Neutrophil (primary cell): ENCODE results near the gene ABCC4.
"Not testable (repeated sequence)": the region's sequence is repeated elsewhere in the genome, so short reads cannot be mapped to it uniquely, and the experiment has no call there.

Experiments
- H3K27ac ChIP-seq: fragments of 200-600 bp; sonication (generic); 2 replicates; pipeline ENCODE4 v1.5.1; 2016; ENCODE audit warnings: mild to moderate bottlenecking, moderate library complexity
- H3K27me3 ChIP-seq: fragments of 200-600 bp; sonication (generic); 2 replicates; pipeline ENCODE4 v1.6.0; 2016; ENCODE audit warnings: mild to moderate bottlenecking
- H3K36me3 ChIP-seq: fragments of 200-600 bp; sonication (generic); 2 replicates; pipeline ENCODE4 v1.5.1; 2017
- H3K4me1 ChIP-seq, 2 experiments: fragments of 200-600 bp in 1 of 2; sonication (generic) in 1 of 2; 1 replicate in 1 of 2; 2 replicates in 1 of 2; pipeline versions ENCODE4 v1.5.1 to v1.6.1; 2013 to 2016; ENCODE audit warnings: low read depth in 1 of 2, low read length in 1 of 2, mild to moderate bottlenecking in 1 of 2, moderate library complexity in 1 of 2; ENCODE audit not compliant: control insufficient read depth in 1 of 2, insufficient read depth in 1 of 2
- H3K4me3 ChIP-seq, 2 experiments: fragments of 200-600 bp in 1 of 2; sonication (generic) in 1 of 2; 1 replicate in 1 of 2; 2 replicates in 1 of 2; pipeline ENCODE4 v1.5.1; 2013 to 2016; ENCODE audit warnings: low read depth in 1 of 2, low read length in 1 of 2, mild to moderate bottlenecking in 1 of 2, moderate library complexity in 1 of 2
- H3K9me3 ChIP-seq: fragments of 200-600 bp; sonication (generic); 2 replicates; pipeline ENCODE4 v1.5.1; 2016
- TF ChIP-seq, protein P1 (sequence below): fragments of 200-600 bp; sonication (generic); IDR thresholded peaks from 2 replicates; pipeline ENCODE4 v1.5.1; 2016; ENCODE audit warnings: antibody characterized with exemption

The ABCC4 gene

DNA sequence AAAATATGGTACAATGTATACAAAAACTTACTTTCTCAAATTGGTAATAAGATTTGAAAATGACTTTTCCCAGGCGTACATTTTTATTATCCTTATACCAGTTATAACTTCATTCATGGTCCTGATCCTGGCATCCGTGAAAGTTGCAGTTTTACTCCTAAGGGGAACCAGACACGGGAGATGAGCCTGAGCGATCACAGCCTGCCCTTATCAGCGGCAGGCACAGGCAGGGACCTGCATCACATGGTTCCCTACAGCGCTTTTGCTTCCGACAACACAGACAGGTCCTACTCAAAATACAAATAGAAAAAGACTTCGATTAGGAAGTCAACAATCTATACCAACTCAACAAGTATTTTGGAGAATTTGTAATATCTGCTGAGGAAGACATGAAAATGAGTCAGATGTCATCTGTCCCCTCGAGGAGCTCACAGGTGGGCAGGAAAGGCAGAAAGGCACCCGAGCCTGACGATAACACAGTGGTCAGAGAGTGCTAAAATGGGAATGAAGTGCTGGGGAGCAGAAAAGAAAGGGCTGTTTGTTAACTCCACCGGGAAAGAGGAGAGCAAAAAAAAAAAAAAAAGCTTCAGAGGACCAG lies 93.4 kb downstream of the ABCC4 start:
- H3K27ac ChIP-seq, result no peak overlapping the region
- TF ChIP-seq, protein P1, sequence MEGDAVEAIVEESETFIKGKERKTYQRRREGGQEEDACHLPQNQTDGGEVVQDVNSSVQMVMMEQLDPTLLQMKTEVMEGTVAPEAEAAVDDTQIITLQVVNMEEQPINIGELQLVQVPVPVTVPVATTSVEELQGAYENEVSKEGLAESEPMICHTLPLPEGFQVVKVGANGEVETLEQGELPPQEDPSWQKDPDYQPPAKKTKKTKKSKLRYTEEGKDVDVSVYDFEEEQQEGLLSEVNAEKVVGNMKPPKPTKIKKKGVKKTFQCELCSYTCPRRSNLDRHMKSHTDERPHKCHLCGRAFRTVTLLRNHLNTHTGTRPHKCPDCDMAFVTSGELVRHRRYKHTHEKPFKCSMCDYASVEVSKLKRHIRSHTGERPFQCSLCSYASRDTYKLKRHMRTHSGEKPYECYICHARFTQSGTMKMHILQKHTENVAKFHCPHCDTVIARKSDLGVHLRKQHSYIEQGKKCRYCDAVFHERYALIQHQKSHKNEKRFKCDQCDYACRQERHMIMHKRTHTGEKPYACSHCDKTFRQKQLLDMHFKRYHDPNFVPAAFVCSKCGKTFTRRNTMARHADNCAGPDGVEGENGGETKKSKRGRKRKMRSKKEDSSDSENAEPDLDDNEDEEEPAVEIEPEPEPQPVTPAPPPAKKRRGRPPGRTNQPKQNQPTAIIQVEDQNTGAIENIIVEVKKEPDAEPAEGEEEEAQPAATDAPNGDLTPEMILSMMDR, result no peak
- H3K4me3 ChIP-seq, result no peak overlapping the region
- H3K27me3 ChIP-seq, result no peaks in the 10 kb centered on the region
- H3K4me1 ChIP-seq, result peaks cover 15 to 23% of the 10 kb centered on the region in 2 experiments
- H3K36me3 ChIP-seq, result no peaks in the 10 kb centered on the region
- H3K9me3 ChIP-seq, result no peaks in the 10 kb centered on the region

DNA sequence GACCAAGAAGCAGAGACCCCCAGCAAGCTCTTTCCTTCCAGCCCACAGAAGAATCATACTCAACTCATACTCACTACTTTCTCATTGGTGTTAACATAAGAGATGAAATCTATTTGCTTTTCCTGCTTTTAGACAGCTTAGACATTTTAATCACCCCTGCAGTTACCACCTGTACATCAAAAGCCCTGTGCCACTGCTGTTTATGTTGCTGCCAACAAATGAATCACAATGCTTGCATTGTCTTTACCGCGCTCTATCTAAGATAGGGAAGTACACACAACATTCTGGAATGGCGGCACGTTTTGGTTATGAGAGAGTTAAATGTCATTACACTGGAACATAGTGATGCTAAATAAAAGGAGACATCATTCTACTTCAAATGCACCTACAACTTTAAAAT lies 95.1 kb downstream of the ABCC4 start:
- Histone ChIP-seq H3K36me3 (no peaks in the 10 kb centered on the region), H3K4me1 (peaks cover 15 to 23% of the 10 kb centered on the region in 2 experiments), H3K27me3 (no peaks in the 10 kb centered on the region), H3K4me3 (no peak overlapping the region), H3K9me3 (no peaks in the 10 kb centered on the region), H3K27ac (no peak overlapping the region)
- TF ChIP-seq, protein P1, result no peak

DNA sequence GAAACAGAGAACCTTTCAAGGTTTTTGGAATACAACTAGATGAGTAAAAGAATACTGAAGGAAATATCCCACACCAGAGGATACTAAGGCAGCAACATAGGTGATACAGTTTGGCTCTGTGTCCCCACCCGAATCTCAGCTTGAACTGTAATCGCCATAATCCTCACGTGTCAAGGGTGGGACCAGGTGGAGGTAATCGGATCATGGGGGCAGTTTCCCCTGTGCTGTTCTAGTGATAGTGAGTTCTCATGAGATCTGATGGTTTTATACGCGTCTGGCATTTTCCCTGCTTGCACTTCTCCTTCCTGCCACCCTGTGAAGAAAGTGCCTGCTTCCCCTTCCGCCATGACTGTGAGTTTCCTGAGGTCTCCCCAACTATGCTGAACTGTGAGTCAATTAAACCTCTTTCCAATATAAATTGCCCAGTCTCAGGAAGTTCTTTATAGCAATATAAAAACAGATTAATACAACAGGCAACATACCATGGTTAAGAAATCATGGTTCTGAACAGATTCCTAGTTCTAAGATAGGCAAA lies 97.0 kb downstream of the ABCC4 start:
- Histone ChIP-seq H3K9me3 (no peaks in the 10 kb centered on the region), H3K27me3 (no peaks in the 10 kb centered on the region), H3K36me3 (no peaks in the 10 kb centered on the region), H3K4me1 (peaks cover 15 to 23% of the 10 kb centered on the region in 2 experiments), H3K27ac (peak overlapping the region; percentile 82), H3K4me3 (peak overlapping the region in 1 of 2 experiments; percentile 20)
- TF ChIP-seq, protein P1, result peak; percentile 48

DNA sequence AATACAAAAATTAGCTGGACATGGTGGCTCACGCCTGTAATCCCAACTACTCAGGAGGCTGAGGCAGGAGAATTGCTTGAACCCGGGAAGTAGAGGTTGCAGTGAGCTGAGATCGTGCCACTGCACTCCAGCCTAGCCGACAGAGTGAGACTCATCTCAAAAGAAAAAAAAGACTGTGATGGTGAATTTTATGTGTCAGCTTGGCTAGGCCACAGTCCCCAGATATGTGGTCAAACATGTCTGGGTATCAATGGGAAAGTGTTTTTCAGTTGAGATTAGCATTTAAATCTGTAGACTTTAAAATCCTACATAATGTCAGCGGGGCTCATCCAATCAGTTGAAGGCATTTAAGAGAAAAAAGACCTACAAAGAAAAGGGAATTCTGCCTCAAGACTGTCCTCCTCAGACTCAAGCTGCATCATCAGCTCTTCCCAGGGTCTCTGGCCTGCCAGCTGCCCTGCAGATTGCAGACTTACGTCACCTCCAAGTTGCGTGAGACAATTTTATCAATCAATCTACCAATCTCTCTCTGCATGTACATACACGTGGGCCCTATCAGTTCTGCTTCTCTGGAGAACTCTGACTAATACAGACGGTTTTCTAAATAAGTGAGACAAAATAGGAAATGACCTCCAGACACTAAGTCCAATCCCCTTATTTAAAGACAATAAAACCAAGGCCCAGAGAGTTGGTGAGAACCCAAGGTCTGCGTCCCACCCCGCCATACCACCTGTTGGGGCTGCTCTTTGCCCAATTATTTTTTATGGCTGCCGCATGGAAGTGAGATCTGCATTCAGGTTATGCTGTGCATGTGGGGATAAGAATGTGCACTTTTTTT lies 99.2 kb downstream of the ABCC4 start:
- peaks cover 15 to 23% of the 10 kb centered on the region in 2 experiments for H3K4me1 ChIP-seq

DNA sequence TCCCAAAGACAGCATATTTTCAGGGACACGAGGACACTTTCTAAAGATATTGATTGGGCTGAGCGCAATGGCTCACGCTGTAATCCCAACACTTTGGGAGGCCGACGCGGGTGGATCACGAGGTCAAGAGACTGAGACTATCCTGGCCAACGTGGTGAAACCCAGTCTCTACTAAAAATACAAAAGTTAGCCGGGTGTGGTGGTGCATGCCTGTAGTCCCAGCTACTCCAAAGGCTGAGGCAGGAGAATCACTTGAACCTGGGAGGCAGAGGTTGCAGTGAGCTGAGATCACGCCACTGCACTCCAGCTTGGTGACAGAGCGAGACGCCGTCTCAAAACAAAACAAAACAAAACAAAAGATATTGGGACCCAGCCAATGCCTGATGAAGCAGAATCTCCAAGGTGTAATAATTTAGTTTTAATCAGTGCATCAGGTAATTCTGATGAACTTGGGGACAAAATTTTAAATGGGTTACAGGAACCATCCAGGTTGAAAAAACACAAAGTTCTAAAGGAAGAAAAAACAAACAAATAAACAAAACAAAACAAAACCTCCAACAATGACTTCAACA lies 100.8 kb downstream of the ABCC4 start:
- not testable (repeated sequence) for H3K4me3 ChIP-seq, H3K36me3 ChIP-seq, H3K27me3 ChIP-seq, H3K9me3 ChIP-seq, H3K27ac ChIP-seq
- H3K4me1 ChIP-seq, result peaks cover 15 to 22% of the 10 kb centered on the region in 2 experiments

More for the DNA sequence above, 99.2 kb downstream of the ABCC4 start:
- Histone ChIP-seq H3K36me3 (no peaks in the 10 kb centered on the region), H3K4me3 (no peak overlapping the region), H3K27ac (no peak overlapping the region), H3K27me3 (no peaks in the 10 kb centered on the region), H3K9me3 (no peaks in the 10 kb centered on the region)
- TF ChIP-seq, protein P1, result no peak
